ENCODE measurements around the gene EGFR. TPM values are rescaled to one million over a fixed set of nuclear protein-coding genes. Genes with fewer than 3 reads are reported as not detected.
A peak's percentile ranks its signal among the peaks of the same experiment; 100 is the strongest.

Gene EGFR
- total and polyA plus RNA-seq, 4 donors = 24.1 to 57.6 (median 29.9) TPM

DNA sequence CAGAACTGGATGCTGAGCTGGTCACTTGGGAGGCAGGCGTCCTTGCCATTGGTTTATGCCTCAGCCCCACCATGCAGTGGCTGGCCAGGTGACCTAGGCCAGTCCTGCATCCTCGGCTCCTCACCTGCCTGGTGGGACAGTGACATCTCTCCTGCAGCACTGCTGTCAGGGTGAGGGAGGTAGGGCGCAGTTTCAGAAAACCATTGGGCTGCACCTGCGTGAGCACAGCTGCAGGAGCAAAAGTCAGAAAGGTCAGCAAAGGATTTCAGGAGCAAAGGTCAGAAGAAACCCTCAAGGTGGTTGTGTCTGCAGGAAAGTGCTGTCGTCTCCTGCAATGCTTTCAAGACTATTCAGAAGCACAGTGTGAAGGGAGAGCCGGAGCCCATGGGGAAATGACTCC lies 48.1 kb downstream of the EGFR start:
- Histone ChIP-seq H3K4me3 (ENCODE audit: low read depth, low read length) (no peak overlapping the region), H3K27ac (ENCODE audit: low read depth, low read length) (no peak overlapping the region), H3K9me3 (ENCODE audit: control insufficient read depth, insufficient read depth, low read length) (no peaks in the 10 kb centered on the region), H3K4me1 (ENCODE audit: control insufficient read depth, insufficient read depth, low read length) (peaks cover 9% of the 10 kb centered on the region), H3K36me3 (ENCODE audit: control insufficient read depth, insufficient read depth, low read length) (no peaks in the 10 kb centered on the region), H3K27me3 (ENCODE audit: control insufficient read depth, insufficient read depth, low read length) (no peaks in the 10 kb centered on the region)
- WGBS (ENCODE audit: insufficient coverage) = 96% methylated on average over 6 of the region's 6 CpGs
- no peak for DNase-seq (ENCODE audit: low read depth in 4 of 6, low spot score in 6 of 6)

- H3K36me3 ChIP-seq (ENCODE audit: control insufficient read depth, insufficient read depth, low read length) = no peaks in the 10 kb centered on the region
- 98% methylated on average over 8 of the region's 14 CpGs for WGBS (ENCODE audit: insufficient coverage)
- H3K4me1 ChIP-seq (ENCODE audit: control insufficient read depth, insufficient read depth, low read length) = peaks cover 9% of the 10 kb centered on the region
- H3K27me3 ChIP-seq (ENCODE audit: control insufficient read depth, insufficient read depth, low read length) = no peaks in the 10 kb centered on the region
- DNase-seq (ENCODE audit: low read depth in 4 of 6, low spot score in 6 of 6) = no peak
- H3K4me3 ChIP-seq (ENCODE audit: low read depth, low read length) = no peak overlapping the region
- no peaks in the 10 kb centered on the region for H3K9me3 ChIP-seq (ENCODE audit: control insufficient read depth, insufficient read depth, low read length)
- H3K27ac ChIP-seq (ENCODE audit: low read depth, low read length) = no peak overlapping the region
These were observed 48.9 kb downstream of the EGFR start for GRCh38 chr7:55067748-55068147.

GRCh38 chr7:55069271-55069792 lies 50.5 kb downstream of the EGFR start:
- H3K4me1 ChIP-seq (ENCODE audit: control insufficient read depth, insufficient read depth, low read length) = peaks cover 12% of the 10 kb centered on the region
- H3K36me3 ChIP-seq (ENCODE audit: control insufficient read depth, insufficient read depth, low read length) = no peaks in the 10 kb centered on the region
- no peaks in the 10 kb centered on the region for H3K9me3 ChIP-seq (ENCODE audit: control insufficient read depth, insufficient read depth, low read length)
- no peak overlapping the region for H3K27ac ChIP-seq (ENCODE audit: low read depth, low read length)
- no peak overlapping the region for H3K4me3 ChIP-seq (ENCODE audit: low read depth, low read length)
- WGBS (ENCODE audit: insufficient coverage) = 56% methylated on average over 5 of the region's 5 CpGs
- no peaks in the 10 kb centered on the region for H3K27me3 ChIP-seq (ENCODE audit: control insufficient read depth, insufficient read depth, low read length)
- DNase-seq (ENCODE audit: low read depth in 4 of 6, low spot score in 6 of 6) = no peak

- Histone ChIP-seq H3K4me3 (ENCODE audit: low read depth, low read length) (no peak overlapping the region), H3K27me3 (ENCODE audit: control insufficient read depth, insufficient read depth, low read length) (no peaks in the 10 kb centered on the region), H3K36me3 (ENCODE audit: control insufficient read depth, insufficient read depth, low read length) (no peaks in the 10 kb centered on the region), H3K9me3 (ENCODE audit: control insufficient read depth, insufficient read depth, low read length) (no peaks in the 10 kb centered on the region), H3K4me1 (ENCODE audit: control insufficient read depth, insufficient read depth, low read length) (peaks cover 12% of the 10 kb centered on the region), H3K27ac (ENCODE audit: low read depth, low read length) (no peak overlapping the region)
- WGBS (ENCODE audit: insufficient coverage) = 92% methylated on average over 5 of the region's 9 CpGs
- DNase-seq (ENCODE audit: low read depth in 4 of 6, low spot score in 6 of 6) = no peak
These were observed 51.5 kb downstream of the EGFR start for GRCh38 chr7:55070271-55070743.

- WGBS (ENCODE audit: insufficient coverage) = 80% methylated on average over 5 of the region's 8 CpGs
- Histone ChIP-seq H3K4me3 (ENCODE audit: low read depth, low read length) (no peak overlapping the region), H3K4me1 (ENCODE audit: control insufficient read depth, insufficient read depth, low read length) (peaks cover 12% of the 10 kb centered on the region), H3K9me3 (ENCODE audit: control insufficient read depth, insufficient read depth, low read length) (no peaks in the 10 kb centered on the region), H3K27me3 (ENCODE audit: control insufficient read depth, insufficient read depth, low read length) (no peaks in the 10 kb centered on the region), H3K36me3 (ENCODE audit: control insufficient read depth, insufficient read depth, low read length) (no peaks in the 10 kb centered on the region), H3K27ac (ENCODE audit: low read depth, low read length) (peak overlapping the region; percentile 35)
- no peak for DNase-seq (ENCODE audit: low read depth in 4 of 6, low spot score in 6 of 6)
These were observed 52.0 kb downstream of the EGFR start for GRCh38 chr7:55070854-55071253.

DNA sequence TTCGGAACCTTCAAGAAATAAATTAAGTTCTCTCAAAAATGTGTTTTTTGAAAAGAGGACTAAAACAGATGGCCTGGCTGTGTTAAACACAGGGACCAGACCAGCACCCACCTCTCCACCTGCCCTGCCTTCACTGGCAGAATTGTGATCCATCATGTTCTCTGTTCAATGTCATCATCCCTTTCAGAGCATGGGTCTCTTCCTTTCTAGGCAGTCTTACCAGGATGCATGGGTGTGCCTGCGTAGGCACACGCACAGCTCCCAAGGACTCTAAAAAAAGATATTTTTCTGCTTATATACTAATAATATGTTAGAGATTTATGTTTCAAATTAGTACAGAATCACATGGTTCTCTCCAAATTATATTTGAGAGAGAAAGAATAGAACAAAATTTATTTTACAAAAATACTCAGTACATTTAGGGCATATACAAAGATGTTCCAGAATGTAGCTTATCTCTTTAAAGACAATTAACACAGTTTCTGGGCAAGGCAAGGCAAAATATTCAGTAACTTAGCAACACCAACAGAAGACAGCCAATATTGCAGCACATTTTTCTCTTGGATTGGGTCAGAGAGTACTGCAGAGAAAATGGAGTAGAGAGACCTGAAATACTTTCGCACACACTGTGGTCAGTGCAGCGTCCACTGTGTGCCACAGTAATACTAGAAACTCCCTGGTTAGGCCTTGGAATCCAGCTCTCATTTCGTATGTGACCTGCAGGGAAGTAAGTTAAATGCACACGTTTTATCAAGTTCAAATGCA lies 52.8 kb downstream of the EGFR start:
- WGBS (ENCODE audit: insufficient coverage) = 85% methylated on average over 3 of the region's 7 CpGs
- DNase-seq (ENCODE audit: low read depth in 4 of 6, low spot score in 6 of 6) = peak in 2 of 6 donors; percentile 61 to 75
- H3K36me3 ChIP-seq (ENCODE audit: control insufficient read depth, insufficient read depth, low read length) = no peaks in the 10 kb centered on the region
- peak overlapping the region; percentile 35 for H3K27ac ChIP-seq (ENCODE audit: low read depth, low read length)
- no peaks in the 10 kb centered on the region for H3K27me3 ChIP-seq (ENCODE audit: control insufficient read depth, insufficient read depth, low read length)
- no peak overlapping the region for H3K4me3 ChIP-seq (ENCODE audit: low read depth, low read length)
- H3K9me3 ChIP-seq (ENCODE audit: control insufficient read depth, insufficient read depth, low read length) = no peaks in the 10 kb centered on the region
- H3K4me1 ChIP-seq (ENCODE audit: control insufficient read depth, insufficient read depth, low read length) = peaks cover 4% of the 10 kb centered on the region

GRCh38 chr7:55072251-55072650 lies 53.4 kb downstream of the EGFR start:
- H3K4me1 ChIP-seq (ENCODE audit: control insufficient read depth, insufficient read depth, low read length) = peaks cover 3% of the 10 kb centered on the region
- no peaks in the 10 kb centered on the region for H3K9me3 ChIP-seq (ENCODE audit: control insufficient read depth, insufficient read depth, low read length)
- no peak overlapping the region for H3K27ac ChIP-seq (ENCODE audit: low read depth, low read length)
- H3K36me3 ChIP-seq (ENCODE audit: control insufficient read depth, insufficient read depth, low read length) = no peaks in the 10 kb centered on the region
- DNase-seq (ENCODE audit: low read depth in 4 of 6, low spot score in 6 of 6) = no peak
- no peak overlapping the region for H3K4me3 ChIP-seq (ENCODE audit: low read depth, low read length)
- WGBS (ENCODE audit: insufficient coverage) = 80% methylated on average over 1 of the region's 4 CpGs
- H3K27me3 ChIP-seq (ENCODE audit: control insufficient read depth, insufficient read depth, low read length) = no peaks in the 10 kb centered on the region

GRCh38 chr7:55073051-55073511 lies 54.3 kb downstream of the EGFR start:
- H3K36me3 ChIP-seq (ENCODE audit: control insufficient read depth, insufficient read depth, low read length) = peaks cover 4% of the 10 kb centered on the region
- DNase-seq (ENCODE audit: low read depth in 4 of 6, low spot score in 6 of 6) = no peak
- no peaks in the 10 kb centered on the region for H3K27me3 ChIP-seq (ENCODE audit: control insufficient read depth, insufficient read depth, low read length)
- WGBS (ENCODE audit: insufficient coverage) = 100% methylated on average over 1 of the region's 4 CpGs
- no peak overlapping the region for H3K4me3 ChIP-seq (ENCODE audit: low read depth, low read length)
- peak overlapping the region; percentile 17 for H3K27ac ChIP-seq (ENCODE audit: low read depth, low read length)
- H3K9me3 ChIP-seq (ENCODE audit: control insufficient read depth, insufficient read depth, low read length) = no peaks in the 10 kb centered on the region
- peaks cover 3% of the 10 kb centered on the region for H3K4me1 ChIP-seq (ENCODE audit: control insufficient read depth, insufficient read depth, low read length)

GRCh38 chr7:55073976-55074528 lies 55.2 kb downstream of the EGFR start:
- no peak overlapping the region for H3K4me3 ChIP-seq (ENCODE audit: low read depth, low read length)
- peak overlapping the region; percentile 17 for H3K27ac ChIP-seq (ENCODE audit: low read depth, low read length)
- H3K9me3 ChIP-seq (ENCODE audit: control insufficient read depth, insufficient read depth, low read length) = no peaks in the 10 kb centered on the region
- DNase-seq (ENCODE audit: low read depth in 4 of 6, low spot score in 6 of 6) = peak in 1 of 6 donors; percentile 59
- H3K36me3 ChIP-seq (ENCODE audit: control insufficient read depth, insufficient read depth, low read length) = peaks cover 12% of the 10 kb centered on the region
- H3K4me1 ChIP-seq (ENCODE audit: control insufficient read depth, insufficient read depth, low read length) = peaks cover 3% of the 10 kb centered on the region
- no peaks in the 10 kb centered on the region for H3K27me3 ChIP-seq (ENCODE audit: control insufficient read depth, insufficient read depth, low read length)
- 69% methylated on average over 12 of the region's 13 CpGs for WGBS (ENCODE audit: insufficient coverage)
